ENCODE data around the gene SLC45A2. TPM values are rescaled to one million over a fixed set of nuclear protein-coding genes. Genes with fewer than 3 reads are reported as not detected.

The SLC45A2 gene
- total RNA-seq, 1 experiment from 2014 or later, result not detected

- POLR2A ChIA-PET, result no interaction called here
- DNase-seq (ENCODE audit: low spot score), result no peak
- H3K4me3 Mint-ChIP-seq, result no peak overlapping the region
- no peak for ATAC-seq
- TF ChIP-seq NR3C1 (CRISPR knock-in tag; conservative IDR thresholded peaks at IDR 0.05; ENCODE audit: low read depth) (no peak), USF2 (CRISPR knock-in tag; IDR thresholded peaks at IDR 0.05) (no peak), AFF4 (CRISPR knock-in tag; IDR thresholded peaks at IDR 0.05; ENCODE audit: borderline replicate concordance) (no peak), STAT6 (CRISPR knock-in tag; conservative IDR thresholded peaks at IDR 0.05; ENCODE audit: low read depth) (no peak), TCF7 (CRISPR knock-in tag; IDR thresholded peaks at IDR 0.05; ENCODE audit: low read depth) (no peak), SP1 (CRISPR knock-in tag; conservative IDR thresholded peaks at IDR 0.05) (no peak), FOXP4 (CRISPR knock-in tag; IDR thresholded peaks at IDR 0.05) (no peak), RORB (CRISPR knock-in tag; IDR thresholded peaks at IDR 0.05) (no peak), EMX1 (CRISPR knock-in tag; IDR thresholded peaks at IDR 0.05) (no peak), CBFB (CRISPR knock-in tag; IDR thresholded peaks at IDR 0.05; ENCODE audit: low read depth) (no peak), TEAD4 (CRISPR knock-in tag; IDR thresholded peaks at IDR 0.05) (no peak)
- H3K27me3 Mint-ChIP-seq (ENCODE audit: low read depth), result no peaks in the 10 kb centered on the region
- H3K36me3 Mint-ChIP-seq, result no peaks in the 10 kb centered on the region
- CTCF ChIA-PET, result no interaction called here
- peaks cover 20% of the 10 kb centered on the region for H3K4me1 Mint-ChIP-seq
- H3K9me3 Mint-ChIP-seq, result no peaks in the 10 kb centered on the region
- no peak overlapping the region for H3K27ac Mint-ChIP-seq
Measured at GRCh38 chr5:34021334-34021733, 36.8 kb upstream of the SLC45A2 start.

- Mint-ChIP-seq H3K27me3 (ENCODE audit: low read depth) (no peaks in the 10 kb centered on the region), H3K4me1 (peaks cover 20% of the 10 kb centered on the region), H3K36me3 (no peaks in the 10 kb centered on the region), H3K27ac (no peak overlapping the region), H3K4me3 (no peak overlapping the region), H3K9me3 (no peaks in the 10 kb centered on the region)
- ATAC-seq (no peak), DNase-seq (ENCODE audit: low spot score) (no peak)
- ChIA-PET CTCF (no interaction called here), POLR2A (no interaction called here)
- TF ChIP-seq RORB (CRISPR knock-in tag; IDR thresholded peaks at IDR 0.05) (no peak), ZNF138 (CRISPR knock-in tag; conservative IDR thresholded peaks at IDR 0.05) (no peak), TCF7 (CRISPR knock-in tag; IDR thresholded peaks at IDR 0.05; ENCODE audit: low read depth) (no peak), ZNF416 (CRISPR knock-in tag; IDR thresholded peaks at IDR 0.05) (no peak), ESRRA (CRISPR knock-in tag; IDR thresholded peaks at IDR 0.05; ENCODE audit: borderline replicate concordance) (no peak), NR3C1 (CRISPR knock-in tag; conservative IDR thresholded peaks at IDR 0.05; ENCODE audit: low read depth) (no peak), NR1H2 (CRISPR knock-in tag; IDR thresholded peaks at IDR 0.05) (no peak)
Measured at GRCh38 chr5:34020726-34021125, 36.2 kb upstream of the SLC45A2 start.

Data from WTC11 (cell line).